Endothelial cell of umbilical vein (primary cell): ENCODE results near the gene EHD1. TPM values are rescaled to one million over a fixed set of nuclear protein-coding genes. Genes with fewer than 3 reads are reported as not detected.

Experiments
- BruUV-seq: library from RNA; stranded (reverse); fragments of 400-500 nt; replicated peaks from 2 replicates; lab custom pipeline; 2021; lab: Mats Ljungman, UMichigan
- CTCF ChIA-PET: fragments of 300-600, 350-600 bp; sonication (Branson Sonifier 250); formaldehyde crosslinking; loops from one replicate; lab custom pipeline; 2021; ENCODE audit warnings: antibody characterized with exemption, inconsistent platforms; lab: Charles Lee
- POLR2A ChIA-PET: fragments of 300-600, 350-600 bp; sonication (Branson Sonifier 250); formaldehyde crosslinking; loops from one replicate; lab custom pipeline; 2021; ENCODE audit warnings: antibody characterized with exemption, inconsistent platforms; lab: Charles Lee
- DNase-seq: peaks from one replicate; pipeline ENCODE4 v3.0.0-alpha.2; 2011; ENCODE audit warnings: low read depth, low spot score
- FAIRE-seq: peaks from 2 replicates; lab custom pipeline; 2011; peaks lifted over from hg19 to GRCh38; lab: Jason Lieb, UNC
- H2AFZ ChIP-seq: 2 replicates; pipeline ENCODE4 v1.6.0; 2012; ENCODE audit warnings: low read depth, low read length, control low read depth, inconsistent platforms
- H3K27ac ChIP-seq: 2 replicates; pipeline ENCODE4 v1.5.1; 2011; ENCODE audit warnings: low read depth, mild to moderate bottlenecking, control low read depth, low read length, moderate library complexity; ENCODE audit not compliant: insufficient read depth
- H3K27me3 ChIP-seq, 2 experiments: 2 replicates each; pipeline versions ENCODE4 v1.6.0 to v1.6.1; 2011; ENCODE audit warnings: low read length in 2 of 2, mixed read lengths in 1 of 2; ENCODE audit not compliant: control insufficient read depth in 2 of 2, insufficient read depth in 2 of 2
- H3K36me3 ChIP-seq, 2 experiments: 2 replicates in 1 of 2; 3 replicates in 1 of 2; pipeline ENCODE4 v1.5.1; 2011; ENCODE audit warnings: low read length in 2 of 2, mild to moderate bottlenecking in 1 of 2, moderate library complexity in 1 of 2; ENCODE audit not compliant: control insufficient read depth in 2 of 2, insufficient read depth in 2 of 2; ENCODE audit errors: extremely low read depth in 1 of 2
- H3K4me1 ChIP-seq: 3 replicates; pipeline ENCODE4 v1.5.1; 2011; ENCODE audit warnings: mild to moderate bottlenecking, low read length; ENCODE audit not compliant: control insufficient read depth, insufficient read depth; ENCODE audit errors: extremely low read depth
- H3K4me2 ChIP-seq: 2 replicates; pipeline ENCODE4 v1.6.1; 2011; ENCODE audit warnings: low read length, control low read depth, mixed read lengths; ENCODE audit not compliant: insufficient read depth
- H3K4me3 ChIP-seq, 3 experiments: fragments of 200-600 bp in 1 of 3; sonication (generic), shearing (Covaris generic) in 1 of 3; replicated peaks in 1 of 3; 2 replicates each; pipeline ENCODE4 v1.5.1; 2011 to 2016; ENCODE audit warnings: control low read depth in 3 of 3, low read length in 3 of 3, mild to moderate bottlenecking in 2 of 3, inconsistent platforms in 1 of 3, low read depth in 1 of 3, moderate library complexity in 1 of 3; ENCODE audit not compliant: insufficient read depth in 1 of 3
- H3K79me2 ChIP-seq: 2 replicates; pipeline ENCODE4 v1.6.0; 2012; ENCODE audit warnings: low read length, inconsistent platforms; ENCODE audit not compliant: control insufficient read depth, insufficient read depth
- H3K9ac ChIP-seq: replicated peaks from 2 replicates; pipeline ENCODE3; 2011; ENCODE audit warnings: low read length, control low read depth; ENCODE audit not compliant: insufficient read depth; ENCODE audit errors: extremely low read depth
- H3K9me1 ChIP-seq: replicated peaks from 3 replicates; pipeline ENCODE4 v1.6.0; 2011; ENCODE audit warnings: mild to moderate bottlenecking, low read length; ENCODE audit not compliant: control insufficient read depth, insufficient read depth; ENCODE audit errors: extremely low read depth
- H3K9me3 ChIP-seq: replicated peaks from 2 replicates; pipeline ENCODE4 v1.5.1; 2012; ENCODE audit warnings: low read length, inconsistent platforms; ENCODE audit not compliant: control insufficient read depth, insufficient read depth
- H4K20me1 ChIP-seq: replicated peaks from 2 replicates; pipeline ENCODE3; 2011; ENCODE audit warnings: mild to moderate bottlenecking, low read length; ENCODE audit not compliant: control insufficient read depth, insufficient read depth; ENCODE audit errors: extremely low read depth
- JUN ChIP-seq: IDR thresholded peaks from 2 replicates; pipeline ENCODE4 v1.6.1; 2011; ENCODE audit warnings: borderline replicate concordance, low read depth; ENCODE audit not compliant: insufficient read length, insufficient read depth
- MYC ChIP-seq: IDR thresholded peaks from one replicate; pipeline ENCODE4 v1.6.1; 2011; ENCODE audit warnings: mild to moderate bottlenecking, low read depth, low read length
- POLR2AphosphoS5 ChIP-seq: IDR thresholded peaks from 2 replicates; pipeline ENCODE4 v1.6.1; 2012; ENCODE audit warnings: low read depth, mild to moderate bottlenecking, control low read depth, low read length, moderate library complexity; ENCODE audit not compliant: insufficient read depth
- dilution Hi-C: fragments of 300-500 bp; cut with MboI; formaldehyde crosslinking; loops from one replicate; pipeline ENCODE4 v1.15.0; 2019; ENCODE audit warnings: low sequenced_read_pairs; ENCODE audit not compliant: extremely low pct_ligation_motif_present
- intact Hi-C: fragments of 100-400 bp; cut with micrococcal nuclease; formaldehyde crosslinking; loops from one replicate; pipeline ENCODE4 v1.10.0; 2022
- polyA plus RNA-seq, 4 experiments: library from polyadenylated mRNA; depleted of rRNA in 3 of 4; stranded (reverse) in 3 of 4; unstranded in 1 of 4; fragments of >200 nt; gene quantifications; 2 replicates each; pipeline versions ENCODE4 v1.2.1 to v1.2.3, GENCODE V29; 2011 to 2012; ENCODE audit warnings: missing spikeins in 1 of 4
- total RNA-seq: library from RNA; stranded (reverse); gene quantifications from 2 replicates; pipeline ENCODE4 v1.2.3, GENCODE V29; 2021
- TF ChIP-seq, protein P1 (sequence below), 2 donors: IDR thresholded peaks; 1 replicate in 1 of 2; 2 replicates in 1 of 2; pipeline ENCODE4 v1.5.1; 2011; ENCODE audit warnings: low read length in 2 of 2, mild to moderate bottlenecking in 2 of 2, moderate library complexity in 2 of 2, control low read depth in 1 of 2, inconsistent platforms in 1 of 2, low read depth in 1 of 2; ENCODE audit not compliant: insufficient read depth in 1 of 2; ENCODE audit errors: extremely low read depth in 1 of 2
- TF ChIP-seq, protein P2 (sequence below): IDR thresholded peaks from 2 replicates; pipeline ENCODE4 v1.6.1; 2011; ENCODE audit not compliant: insufficient read depth, insufficient read length

The EHD1 gene
- total and polyA plus RNA-seq, 2 donors (not counting 3 experiments of a cell fraction or from before 2014, with no cell fraction given) = 109 to 136 TPM

DNA sequence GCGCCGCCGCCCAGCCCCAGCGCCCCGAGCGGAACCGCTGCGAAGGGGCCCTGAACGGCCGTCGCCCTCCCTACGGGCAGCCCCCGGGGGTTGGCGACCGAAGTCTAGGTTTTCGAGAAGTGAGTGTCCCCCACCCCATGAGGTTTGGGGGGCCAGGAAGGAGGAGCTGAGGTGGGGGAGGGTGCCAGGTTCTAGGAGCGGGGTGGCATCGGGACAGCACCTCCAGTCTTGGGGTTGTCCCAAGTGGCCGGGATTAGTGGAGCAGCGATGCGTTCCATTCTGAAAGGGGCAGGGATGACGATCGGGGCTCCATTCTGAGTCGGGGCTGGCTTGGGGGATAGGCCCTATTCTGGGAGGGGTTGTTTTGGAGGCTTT is 46.5 kb upstream of the EHD1 start:
- ChIA-PET POLR2A (no interaction called here), CTCF (interaction anchor here (1.5 to 3.7 kb wide), 3 partner anchors 46 to 89 kb away, joined by 3 to 24 read pairs (median 10); partner anchors contain the start of genes ARL2 and BATF2)
- H3K27ac ChIP-seq = no peak overlapping the region
- H2AFZ ChIP-seq = peak overlapping the region; percentile 95
- TF ChIP-seq, protein P1, sequence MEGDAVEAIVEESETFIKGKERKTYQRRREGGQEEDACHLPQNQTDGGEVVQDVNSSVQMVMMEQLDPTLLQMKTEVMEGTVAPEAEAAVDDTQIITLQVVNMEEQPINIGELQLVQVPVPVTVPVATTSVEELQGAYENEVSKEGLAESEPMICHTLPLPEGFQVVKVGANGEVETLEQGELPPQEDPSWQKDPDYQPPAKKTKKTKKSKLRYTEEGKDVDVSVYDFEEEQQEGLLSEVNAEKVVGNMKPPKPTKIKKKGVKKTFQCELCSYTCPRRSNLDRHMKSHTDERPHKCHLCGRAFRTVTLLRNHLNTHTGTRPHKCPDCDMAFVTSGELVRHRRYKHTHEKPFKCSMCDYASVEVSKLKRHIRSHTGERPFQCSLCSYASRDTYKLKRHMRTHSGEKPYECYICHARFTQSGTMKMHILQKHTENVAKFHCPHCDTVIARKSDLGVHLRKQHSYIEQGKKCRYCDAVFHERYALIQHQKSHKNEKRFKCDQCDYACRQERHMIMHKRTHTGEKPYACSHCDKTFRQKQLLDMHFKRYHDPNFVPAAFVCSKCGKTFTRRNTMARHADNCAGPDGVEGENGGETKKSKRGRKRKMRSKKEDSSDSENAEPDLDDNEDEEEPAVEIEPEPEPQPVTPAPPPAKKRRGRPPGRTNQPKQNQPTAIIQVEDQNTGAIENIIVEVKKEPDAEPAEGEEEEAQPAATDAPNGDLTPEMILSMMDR (IDR thresholded peaks at IDR 0.05; ENCODE audit: extremely low read depth in 1 of 2, insufficient read depth in 1 of 2, low read depth in 1 of 2, low read length in 2 of 2) = no peak
- no peak for TF ChIP-seq MYC
- TF ChIP-seq, protein P2, sequence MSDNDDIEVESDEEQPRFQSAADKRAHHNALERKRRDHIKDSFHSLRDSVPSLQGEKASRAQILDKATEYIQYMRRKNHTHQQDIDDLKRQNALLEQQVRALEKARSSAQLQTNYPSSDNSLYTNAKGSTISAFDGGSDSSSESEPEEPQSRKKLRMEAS = no peak
- no peak for TF ChIP-seq POLR2AphosphoS5
- no peak for TF ChIP-seq JUN
- H3K27me3 ChIP-seq = no peaks in the 10 kb centered on the region
- peak overlapping the region; percentile 40 to 88 (median 81) for H3K4me3 ChIP-seq
- H3K36me3 ChIP-seq = peaks cover 3 to 8% of the 10 kb centered on the region in 2 experiments
- no peaks in the 10 kb centered on the region for H3K9me1 ChIP-seq
- no peaks in the 10 kb centered on the region for H3K9me3 ChIP-seq
- no peaks in the 10 kb centered on the region for H3K79me2 ChIP-seq
- peak overlapping the region; percentile 64 for H3K9ac ChIP-seq
- FAIRE-seq = no peak
- H3K4me1 ChIP-seq = peaks cover 7% of the 10 kb centered on the region
- no peaks in the 10 kb centered on the region for H4K20me1 ChIP-seq
- intact Hi-C loops (loop anchor here (2.0 kb wide), 1 partner anchor 72 kb away; the partner anchor contains the start of gene BATF2), dilution Hi-C loops (no loop called here)
- BruUV-seq = no TSS peak
- H3K4me2 ChIP-seq = peak overlapping the region; percentile 75
- DNase-seq = no peak
